GM18861 (cell line): ENCODE results near the gene GALK1.
"Not testable (repeated sequence)": the region's sequence is repeated elsewhere in the genome, so short reads cannot be mapped to it uniquely, and the experiment has no call there.

ENCODE experiments used
- ATAC-seq: cut with Tn5 transposase; IDR thresholded peaks from one replicate; pipeline ENCODE4 v1.9.1; 2021; ENCODE audit not compliant: unreplicated experiment

The GALK1 gene

GRCh38 chr17:75764711-75765421 lies at the start of gene GALK1:
GALK1 (minus strand) TSS chr17:75765192; CDS start chr17:75765136, 56 bp downstream.
- ATAC-seq: peak; percentile 51

- ATAC-seq: no peak
These were observed 49.0 kb upstream of the GALK1 start for GRCh38 chr17:75814021-75814395.

- ATAC-seq: no peak
These were observed 48.4 kb upstream of the GALK1 start for GRCh38 chr17:75813081-75814020.

GRCh38 chr17:75812096-75813013 lies 47.4 kb upstream of the GALK1 start:
- no peak for ATAC-seq

GRCh38 chr17:75811174-75811573 lies 46.2 kb upstream of the GALK1 start:
- ATAC-seq: no peak

GRCh38 chr17:75810756-75811155 lies 45.8 kb upstream of the GALK1 start:
- ATAC-seq: not testable (repeated sequence)

GRCh38 chr17:75810216-75810615 lies 45.2 kb upstream of the GALK1 start:
- no peak for ATAC-seq

- ATAC-seq: no peak
These were observed 44.7 kb upstream of the GALK1 start for GRCh38 chr17:75809631-75810111.

GRCh38 chr17:75808905-75809621 lies 44.1 kb upstream of the GALK1 start:
- peak; percentile 70 for ATAC-seq

GRCh38 chr17:75808549-75808904 lies 43.5 kb upstream of the GALK1 start:
- no peak for ATAC-seq

- no peak for ATAC-seq
These were observed 42.9 kb upstream of the GALK1 start for GRCh38 chr17:75807861-75808260.

GRCh38 chr17:75806822-75807500 lies 42.0 kb upstream of the GALK1 start:
- ATAC-seq: no peak

- no peak for ATAC-seq
These were observed 38.9 kb upstream of the GALK1 start for GRCh38 chr17:75803883-75804282.

GRCh38 chr17:75799402-75799801 lies 34.4 kb upstream of the GALK1 start:
- ATAC-seq: no peak

- no peak for ATAC-seq
These were observed 31.0 kb upstream of the GALK1 start for GRCh38 chr17:75795820-75796607.

GRCh38 chr17:75793460-75793859 lies 28.5 kb upstream of the GALK1 start:
- ATAC-seq: no peak

GRCh38 chr17:75791254-75791653 lies 26.3 kb upstream of the GALK1 start:
- ATAC-seq: no peak

GRCh38 chr17:75785016-75785890 lies 20.3 kb upstream of the GALK1 start:
- ATAC-seq: peak; percentile 20
